HG02588 (cell line): Measurements from ENCODE around the gene KCTD11.
"Not testable (repeated sequence)": the region's sequence is repeated elsewhere in the genome, so short reads cannot be mapped to it uniquely, and the experiment has no call there.

Experiments used
- ATAC-seq: cut with Tn5 transposase; IDR thresholded peaks from one replicate; pipeline ENCODE4 v1.9.1; 2021; ENCODE audit warnings: mild to moderate bottlenecking, moderate library complexity; ENCODE audit not compliant: unreplicated experiment

Gene KCTD11

GRCh38 chr17:7322520-7323194 is 29.3 kb upstream of the KCTD11 start:
- ATAC-seq: no peak

GRCh38 chr17:7323731-7324437 is 28.1 kb upstream of the KCTD11 start:
- no peak for ATAC-seq

DNA sequence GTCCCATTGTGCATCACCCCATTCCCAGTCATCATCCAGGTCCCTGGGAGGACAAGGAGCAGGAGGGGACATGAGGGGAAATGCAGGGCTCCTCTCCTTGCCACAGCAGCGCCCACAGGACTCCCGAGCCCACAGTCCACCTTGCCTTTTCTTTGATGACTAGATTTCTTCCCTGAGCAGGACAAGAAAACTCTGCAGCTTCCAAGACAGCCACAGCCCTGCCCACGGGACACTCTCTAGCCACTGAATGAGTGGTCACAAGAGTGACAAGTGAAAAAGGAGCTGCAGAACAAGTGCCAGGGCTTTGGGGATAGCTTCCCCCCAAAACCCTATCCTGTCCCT is 27.6 kb upstream of the KCTD11 start:
- no peak for ATAC-seq

- no peak for ATAC-seq
Observed at GRCh38 chr17:7325031-7325528, 26.9 kb upstream of the KCTD11 start.

GRCh38 chr17:7326186-7326585 is 25.8 kb upstream of the KCTD11 start:
- ATAC-seq: no peak

- no peak for ATAC-seq
Observed at GRCh38 chr17:7327056-7327455, 24.9 kb upstream of the KCTD11 start.

GRCh38 chr17:7327501-7327900 is 24.5 kb upstream of the KCTD11 start:
- no peak for ATAC-seq

DNA sequence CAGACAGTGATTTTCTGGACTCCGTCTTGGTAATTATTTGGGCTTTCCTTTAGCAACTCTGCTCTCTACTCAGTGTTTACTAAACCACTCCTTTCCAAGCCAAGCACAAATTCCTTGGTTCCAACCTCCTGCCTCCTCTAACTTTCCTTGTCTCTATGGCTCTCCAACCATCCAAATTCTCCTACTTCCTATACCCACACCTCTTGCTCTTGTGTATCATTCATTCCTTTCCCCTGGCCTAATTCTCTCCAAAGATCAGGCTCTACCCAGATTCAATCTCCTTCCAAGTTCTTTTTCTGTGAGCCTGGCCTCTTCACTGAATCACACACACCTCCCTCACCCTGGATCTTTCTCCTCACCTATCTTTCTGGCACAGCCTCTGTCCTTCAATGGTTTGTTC is 24.0 kb upstream of the KCTD11 start:
- no peak for ATAC-seq

DNA sequence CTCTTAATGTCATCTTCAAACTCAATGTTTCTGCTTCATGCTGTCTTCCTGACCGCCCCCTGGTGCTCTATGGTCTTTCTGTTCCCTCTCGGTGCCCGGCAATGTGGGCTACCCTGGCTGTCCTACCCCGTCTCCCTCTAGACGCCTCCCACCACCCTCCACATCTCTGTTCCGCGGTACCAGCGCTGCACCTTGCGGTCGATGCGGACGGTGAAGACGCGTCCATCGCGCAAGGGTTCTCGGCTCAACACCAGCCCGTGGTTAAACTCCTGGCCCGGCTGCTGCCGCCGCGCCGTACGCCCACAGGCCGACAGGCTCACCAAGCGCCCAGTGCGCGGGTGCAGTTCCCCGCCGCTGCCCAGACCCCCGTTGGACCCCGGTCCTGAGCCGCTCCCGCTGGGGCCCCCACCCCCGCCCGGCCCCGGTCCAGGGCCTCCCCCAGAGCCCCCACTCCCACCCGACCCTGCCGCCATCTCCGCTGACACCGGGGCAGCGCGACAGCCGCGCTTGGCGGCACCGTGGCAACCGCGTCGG is 23.1 kb upstream of the KCTD11 start, which contains the start of gene NEURL4:
Gene NEURL4 (minus strand): TSS at position 496 of the 534 bp plus-strand sequence. CDS start 23 bp downstream, at position 473.
- ATAC-seq: peak; percentile 21

DNA sequence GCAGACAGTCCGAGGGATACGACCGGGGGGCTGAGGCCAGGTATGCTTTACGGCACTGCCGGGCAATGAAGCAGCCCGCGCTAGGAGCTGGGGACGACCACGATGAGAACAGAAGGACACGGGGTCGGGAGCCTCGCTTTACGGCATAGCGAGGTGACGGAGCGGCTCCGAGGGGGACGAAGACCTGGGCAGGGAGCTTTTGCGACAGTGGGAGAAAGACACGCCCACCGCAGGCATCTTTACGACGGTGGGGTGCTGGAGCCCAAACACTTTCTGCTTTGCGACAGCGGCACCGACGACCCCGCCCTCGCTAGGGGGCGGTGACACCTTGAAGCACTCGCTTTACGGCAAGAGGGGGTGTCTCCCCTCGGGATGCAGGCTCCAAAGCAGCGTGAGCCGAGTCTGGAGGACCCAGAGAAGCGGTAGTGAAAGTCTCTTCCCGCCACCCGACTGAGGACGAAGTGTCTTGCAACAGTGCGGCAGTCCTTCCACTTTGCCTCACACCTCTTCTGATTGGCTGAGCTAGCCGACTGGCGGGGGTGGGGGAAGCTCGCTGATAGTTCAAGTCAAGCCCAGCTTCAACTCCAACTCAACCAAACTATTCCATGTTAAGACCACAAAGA is 22.5 kb upstream of the KCTD11 start:
- peak; percentile 56 for ATAC-seq

DNA sequence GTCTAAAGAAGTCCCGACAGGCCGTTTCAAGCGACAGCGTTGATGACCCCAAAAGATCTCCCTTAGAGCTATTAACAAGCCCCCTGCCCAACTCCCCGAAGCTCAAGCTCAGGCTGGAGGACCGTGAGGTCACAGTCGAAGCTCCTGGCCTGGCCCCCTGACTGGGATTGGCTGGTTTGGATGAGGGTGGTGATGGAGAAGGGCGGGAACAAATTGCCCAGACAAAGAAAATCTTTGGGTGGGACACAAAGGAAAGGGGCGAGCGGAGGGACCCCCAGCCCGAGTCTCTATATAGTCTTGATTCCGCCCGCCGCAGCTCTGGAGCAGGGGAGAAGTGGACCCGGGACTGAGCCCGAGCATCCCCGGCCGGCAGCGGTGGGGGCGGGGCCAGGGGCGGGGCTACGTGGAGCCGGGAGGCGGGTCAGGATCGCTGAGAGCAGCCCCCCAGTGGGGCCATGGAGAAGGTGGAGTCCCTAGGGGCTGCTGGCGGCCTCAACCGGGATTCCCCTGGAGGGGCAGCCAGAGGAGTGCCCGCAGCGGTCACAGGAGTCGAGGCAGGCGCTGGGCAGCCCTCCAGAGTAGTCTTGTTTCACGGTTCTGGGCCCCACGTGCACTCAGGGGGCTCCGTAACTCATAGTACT is 21.8 kb upstream of the KCTD11 start:
- peak; percentile 40 for ATAC-seq

GRCh38 chr17:7330638-7331015 is 21.3 kb upstream of the KCTD11 start:
- no peak for ATAC-seq

DNA sequence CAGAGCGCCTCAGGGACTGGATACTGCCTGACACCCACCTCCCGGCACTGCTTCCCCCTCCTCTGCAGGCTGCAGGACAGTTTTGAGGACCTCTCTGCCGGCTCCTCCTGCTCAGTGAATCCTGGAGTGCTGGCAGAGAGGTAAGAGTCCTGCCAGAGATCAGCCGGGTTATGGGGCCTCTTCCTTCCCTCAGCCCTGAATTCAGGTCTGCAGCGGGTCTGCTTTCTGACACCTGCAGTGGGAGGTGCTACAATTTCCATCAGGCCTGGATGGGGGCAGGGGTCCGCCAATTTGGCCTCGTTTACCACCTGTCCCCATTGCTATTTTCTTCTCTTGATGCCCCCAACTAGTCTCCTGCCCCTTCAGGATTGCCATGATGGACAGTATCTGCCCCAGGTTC is 19.9 kb upstream of the KCTD11 start:
- no peak for ATAC-seq

GRCh38 chr17:7332600-7333069 is 19.3 kb upstream of the KCTD11 start:
- not testable (repeated sequence) for ATAC-seq

- ATAC-seq: no peak
Observed at GRCh38 chr17:7334938-7335538, 16.9 kb upstream of the KCTD11 start.

GRCh38 chr17:7335765-7336164 is 16.2 kb upstream of the KCTD11 start:
- not testable (repeated sequence) for ATAC-seq

GRCh38 chr17:7336240-7337175 is 15.5 kb upstream of the KCTD11 start, which contains the start of gene ACAP1:
TSS of gene ACAP1 (plus strand) at chr17:7336529. CDS start at chr17:7336735, 206 bp downstream.
- ATAC-seq: peak; percentile 63

- ATAC-seq: not testable (repeated sequence)
Observed at GRCh38 chr17:7337600-7337999, 14.4 kb upstream of the KCTD11 start.

- no peak for ATAC-seq
Observed at GRCh38 chr17:7340179-7340578, 11.8 kb upstream of the KCTD11 start.
